Activated B cell treated with CpG ODN at 0.5 μM for 24 hours (primary cell): ENCODE results near the gene PIERCE2. TPM values are rescaled to one million over a fixed set of nuclear protein-coding genes. Genes with fewer than 3 reads are reported as not detected.
"Not testable (repeated sequence)": the region's sequence is repeated elsewhere in the genome, so short reads cannot be mapped to it uniquely, and the experiment has no call there.

ENCODE experiments used
- ATAC-seq: fragments of 200-7000 bp; cut with Tn5 transposase; one replicate; pipeline ENCODE4 v1.10.0; 2021; ENCODE audit warnings: low read depth, mild to moderate bottlenecking, moderate library complexity
- CTCF ChIA-PET: fragments of 350-600 bp; sonication (Branson Sonifier 250); formaldehyde crosslinking; loops from one replicate; lab custom pipeline; 2021; ENCODE audit warnings: antibody characterized with exemption; lab: Charles Lee
- POLR2A ChIA-PET: fragments of 350-600 bp; sonication (Branson Sonifier 250); formaldehyde crosslinking; loops from one replicate; lab custom pipeline; 2021; ENCODE audit warnings: antibody characterized with exemption; lab: Charles Lee
- DNase-seq: peaks from one replicate; pipeline ENCODE4 v3.0.0; 2022
- H3K27ac Mint-ChIP-seq: one replicate; pipeline ENCODE4 v1.8.0; 2020; ENCODE audit warnings: mixed read lengths
- H3K27me3 Mint-ChIP-seq: one replicate; pipeline ENCODE4 v1.8.0; 2021; ENCODE audit warnings: mixed read lengths
- H3K36me3 Mint-ChIP-seq: one replicate; pipeline ENCODE4 v1.8.0; 2021; ENCODE audit warnings: low read depth, mixed read lengths
- H3K4me1 Mint-ChIP-seq: one replicate; pipeline ENCODE4 v1.8.0; 2021; ENCODE audit warnings: mixed read lengths
- H3K4me3 Mint-ChIP-seq: one replicate; pipeline ENCODE4 v1.8.0; 2020; ENCODE audit warnings: mild to moderate bottlenecking, mixed read lengths
- H3K9me3 Mint-ChIP-seq: one replicate; pipeline ENCODE4 v1.8.0; 2020; ENCODE audit warnings: mixed read lengths
- intact Hi-C: fragments of 100-400 bp; cut with micrococcal nuclease; formaldehyde crosslinking; loops from one replicate; pipeline ENCODE4 v1.15.1; 2024
- total RNA-seq: library from RNA; stranded (reverse); gene quantifications from 2 replicates; pipeline ENCODE4 v1.2.3, GENCODE V29; 2022
- TF ChIP-seq, protein P1 (sequence below): fragments of 200-600 bp; IDR thresholded peaks from one replicate; pipeline ENCODE4 v1.8.0; 2022; ENCODE audit warnings: antibody characterized with exemption, mild to moderate bottlenecking

The PIERCE2 gene
- total RNA-seq, 1 donor from 2014 or later, result 0.55 TPM

DNA sequence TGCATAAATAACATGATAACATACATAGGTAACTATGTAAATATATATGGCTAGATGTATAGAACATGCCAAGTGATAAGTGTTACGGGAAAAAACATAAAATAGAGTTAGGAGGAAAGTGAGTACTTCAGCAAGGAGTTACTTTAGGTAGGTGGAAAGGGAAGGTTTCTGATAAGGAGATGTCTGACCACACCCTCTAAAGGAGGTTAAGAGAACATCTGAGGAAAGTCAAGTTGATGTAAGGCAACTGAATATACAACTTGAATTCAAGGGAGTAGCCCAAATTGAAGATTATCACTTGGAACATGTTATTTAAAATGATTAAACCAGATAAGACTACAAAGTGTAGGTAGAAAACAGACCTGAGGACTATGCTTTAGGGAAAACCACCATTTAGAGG lies 13.8 kb downstream of the PIERCE2 start:
- Mint-ChIP-seq H3K4me3 (no peak overlapping the region), H3K27me3 (no peaks in the 10 kb centered on the region), H3K4me1 (no peaks in the 10 kb centered on the region), H3K9me3 (no peaks in the 10 kb centered on the region), H3K27ac (no peak overlapping the region), H3K36me3 (no peaks in the 10 kb centered on the region)
- ChIA-PET POLR2A (no interaction called here), CTCF (interaction anchor here (1.0 kb wide), 1 partner anchor 13 kb away, joined by 3 read pairs; no protein-coding TSS in a partner anchor)
- DNase-seq (no peak), ATAC-seq (no peak)
- TF ChIP-seq, protein P1, sequence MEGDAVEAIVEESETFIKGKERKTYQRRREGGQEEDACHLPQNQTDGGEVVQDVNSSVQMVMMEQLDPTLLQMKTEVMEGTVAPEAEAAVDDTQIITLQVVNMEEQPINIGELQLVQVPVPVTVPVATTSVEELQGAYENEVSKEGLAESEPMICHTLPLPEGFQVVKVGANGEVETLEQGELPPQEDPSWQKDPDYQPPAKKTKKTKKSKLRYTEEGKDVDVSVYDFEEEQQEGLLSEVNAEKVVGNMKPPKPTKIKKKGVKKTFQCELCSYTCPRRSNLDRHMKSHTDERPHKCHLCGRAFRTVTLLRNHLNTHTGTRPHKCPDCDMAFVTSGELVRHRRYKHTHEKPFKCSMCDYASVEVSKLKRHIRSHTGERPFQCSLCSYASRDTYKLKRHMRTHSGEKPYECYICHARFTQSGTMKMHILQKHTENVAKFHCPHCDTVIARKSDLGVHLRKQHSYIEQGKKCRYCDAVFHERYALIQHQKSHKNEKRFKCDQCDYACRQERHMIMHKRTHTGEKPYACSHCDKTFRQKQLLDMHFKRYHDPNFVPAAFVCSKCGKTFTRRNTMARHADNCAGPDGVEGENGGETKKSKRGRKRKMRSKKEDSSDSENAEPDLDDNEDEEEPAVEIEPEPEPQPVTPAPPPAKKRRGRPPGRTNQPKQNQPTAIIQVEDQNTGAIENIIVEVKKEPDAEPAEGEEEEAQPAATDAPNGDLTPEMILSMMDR, result no peak
- intact Hi-C loops, result no loop called here

DNA sequence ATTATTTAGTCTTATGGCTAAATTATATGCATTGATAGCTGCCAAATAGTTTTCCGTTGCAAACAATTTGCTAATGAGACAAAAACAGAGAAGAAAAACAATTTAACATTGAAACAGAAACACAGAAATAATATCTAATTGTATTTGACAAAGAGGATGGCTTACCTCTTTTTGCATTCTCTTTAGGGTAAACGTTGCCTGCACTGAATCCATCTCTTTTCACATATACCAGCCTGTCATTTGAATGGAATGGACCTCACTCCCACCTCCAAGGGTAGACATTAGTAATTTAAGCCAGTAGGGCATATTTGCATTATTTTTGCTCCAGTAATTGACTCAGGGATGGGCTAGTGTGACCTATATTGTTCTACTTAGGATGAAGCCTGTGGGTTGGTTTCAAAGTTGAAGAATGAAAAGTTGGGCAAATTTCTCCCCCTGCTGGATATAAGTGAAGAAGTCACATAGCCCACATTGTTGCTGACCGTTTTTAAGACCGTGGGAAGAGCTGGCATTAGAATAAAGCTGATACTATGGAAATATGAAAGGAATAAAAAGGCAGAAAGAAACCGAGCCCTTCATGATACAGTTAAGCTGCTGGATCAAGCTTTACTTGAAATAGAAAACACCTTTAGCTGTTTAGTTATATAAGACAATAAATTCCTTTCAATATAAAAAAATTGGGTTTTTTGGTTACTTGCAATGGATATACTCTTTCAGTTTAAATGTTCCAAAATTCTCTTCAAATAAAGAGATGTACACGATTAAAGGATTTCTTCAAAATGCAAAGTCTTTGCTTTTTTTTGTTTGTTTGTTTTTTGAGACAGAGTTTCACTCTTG lies 26.9 kb downstream of the PIERCE2 start:
- POLR2A ChIA-PET, result no interaction called here
- H3K4me3 Mint-ChIP-seq, result no peak overlapping the region
- CTCF ChIA-PET, result interaction anchor here (0.7 to 3.5 kb wide), 9 partner anchors 14 to 239 kb away, joined by 3 to 21 read pairs (median 4); partner anchors contain the start of genes CCPG1, PIERCE2 and RSL24D1
- ATAC-seq, result no peak
- no peak overlapping the region for H3K27ac Mint-ChIP-seq
- no peaks in the 10 kb centered on the region for H3K9me3 Mint-ChIP-seq
- DNase-seq, result no peak
- intact Hi-C loops, result loop anchor here (1.0 to 5.0 kb wide), 4 partner anchors 26 to 1353 kb away; partner anchors contain the start of genes CCPG1 and PIERCE2
- TF ChIP-seq, protein P1, result no peak
- no peaks in the 10 kb centered on the region for H3K4me1 Mint-ChIP-seq
- no peaks in the 10 kb centered on the region for H3K27me3 Mint-ChIP-seq
- H3K36me3 Mint-ChIP-seq, result no peaks in the 10 kb centered on the region

DNA sequence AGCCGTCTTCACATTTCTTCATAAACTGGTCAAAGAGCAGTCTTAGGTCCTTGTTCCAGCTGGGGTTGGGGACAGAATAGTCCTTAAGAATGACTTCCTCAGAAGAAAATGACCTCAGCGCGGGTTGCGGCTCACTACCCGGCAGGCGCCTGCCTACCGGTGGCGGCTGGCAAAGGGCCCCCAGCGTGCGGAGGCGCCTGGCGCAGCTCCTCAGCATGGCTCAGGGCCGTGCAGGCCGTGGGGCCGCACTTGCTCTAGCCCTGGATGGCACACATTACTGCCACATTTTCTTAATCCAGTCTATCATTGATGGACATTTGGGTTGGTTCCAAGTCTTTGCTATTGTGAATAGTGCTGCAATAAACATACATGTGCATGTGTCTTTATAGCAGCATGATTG lies 34.8 kb downstream of the PIERCE2 start:
- CTCF ChIA-PET, H3K36me3 Mint-ChIP-seq, intact Hi-C loops, ATAC-seq, H3K4me1 Mint-ChIP-seq, H3K4me3 Mint-ChIP-seq, H3K9me3 Mint-ChIP-seq, POLR2A ChIA-PET, DNase-seq, H3K27ac Mint-ChIP-seq, H3K27me3 Mint-ChIP-seq: not testable (repeated sequence)

DNA sequence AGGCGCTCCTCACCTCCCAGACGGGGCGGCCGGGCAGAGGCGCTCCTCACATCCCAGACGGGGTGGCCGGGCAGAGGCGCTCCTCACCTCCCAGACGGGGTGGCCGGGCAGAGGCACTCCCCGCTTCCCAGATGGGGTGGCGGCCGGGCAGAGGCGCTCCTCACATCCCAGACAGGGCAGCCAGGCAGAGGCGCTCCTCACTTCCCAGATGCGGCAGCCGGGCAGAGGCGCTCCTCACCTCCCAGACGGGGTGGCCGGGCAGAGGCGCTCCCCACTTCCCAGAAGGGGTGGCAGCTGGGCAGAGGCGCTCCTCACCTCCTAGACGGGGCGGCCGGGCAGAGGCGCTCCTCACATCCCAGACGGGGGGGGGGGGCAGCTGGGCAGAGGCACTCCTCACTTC lies 37.6 kb downstream of the PIERCE2 start:
- H3K27me3 Mint-ChIP-seq, CTCF ChIA-PET, H3K27ac Mint-ChIP-seq, intact Hi-C loops, H3K4me3 Mint-ChIP-seq, H3K36me3 Mint-ChIP-seq, H3K9me3 Mint-ChIP-seq, H3K4me1 Mint-ChIP-seq, DNase-seq, POLR2A ChIA-PET, ATAC-seq: not testable (repeated sequence)

DNA sequence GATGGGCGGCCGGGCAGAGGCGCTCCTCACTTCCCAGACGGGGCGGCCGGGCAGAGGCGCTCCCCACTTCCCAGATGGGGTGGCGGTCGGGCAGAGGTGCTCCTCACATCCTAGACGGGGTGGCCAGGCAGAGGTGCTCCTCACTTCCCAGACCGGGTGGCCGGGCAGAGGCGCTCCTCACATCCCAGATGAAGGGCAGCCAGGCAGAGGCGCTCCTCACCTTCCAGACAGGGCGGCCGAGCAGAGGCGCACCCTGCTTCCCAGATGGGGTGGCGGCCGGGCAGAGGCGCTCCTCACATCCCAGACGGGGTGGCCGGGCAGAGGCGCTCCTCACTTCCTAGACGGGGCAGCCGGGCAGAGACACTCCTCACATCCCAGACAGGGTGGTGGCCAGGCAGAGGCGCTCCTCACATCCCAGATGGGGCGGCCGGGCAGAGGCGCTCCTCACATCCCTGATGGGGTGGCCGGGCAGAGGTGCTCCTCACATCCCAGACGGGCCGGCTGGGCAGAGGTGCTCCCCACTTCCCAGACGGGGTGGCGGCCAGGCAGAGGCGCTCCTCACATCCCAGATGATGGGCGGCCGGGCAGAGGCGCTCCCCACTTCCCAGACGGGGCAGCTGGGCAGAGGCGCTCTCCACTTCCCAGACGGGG lies 38.2 kb downstream of the PIERCE2 start:
- H3K4me3 Mint-ChIP-seq, H3K27ac Mint-ChIP-seq, CTCF ChIA-PET, POLR2A ChIA-PET, H3K36me3 Mint-ChIP-seq, H3K4me1 Mint-ChIP-seq, intact Hi-C loops, H3K9me3 Mint-ChIP-seq, DNase-seq, H3K27me3 Mint-ChIP-seq, ATAC-seq: not testable (repeated sequence)

DNA sequence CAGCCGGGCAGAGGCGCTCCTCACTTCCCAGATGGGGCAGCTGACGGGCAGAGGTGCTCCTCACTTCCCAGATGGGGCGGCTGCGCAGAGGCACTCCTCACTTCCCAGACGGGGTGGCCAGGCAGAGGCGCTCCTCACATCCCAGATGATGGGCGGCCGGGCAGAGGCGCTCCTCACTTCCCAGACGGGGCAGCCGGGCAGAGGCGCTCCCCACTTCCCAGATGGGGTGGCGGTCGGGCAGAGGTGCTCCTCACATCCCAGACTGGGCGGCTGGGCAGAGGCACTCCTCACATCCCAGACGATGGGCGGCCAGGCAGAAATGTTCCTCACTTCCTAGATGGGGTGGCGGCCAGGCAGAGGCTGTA lies 38.7 kb downstream of the PIERCE2 start:
- H3K36me3 Mint-ChIP-seq, H3K9me3 Mint-ChIP-seq, POLR2A ChIA-PET, ATAC-seq, H3K4me1 Mint-ChIP-seq, H3K4me3 Mint-ChIP-seq, DNase-seq, H3K27me3 Mint-ChIP-seq, CTCF ChIA-PET, intact Hi-C loops, H3K27ac Mint-ChIP-seq: not testable (repeated sequence)

DNA sequence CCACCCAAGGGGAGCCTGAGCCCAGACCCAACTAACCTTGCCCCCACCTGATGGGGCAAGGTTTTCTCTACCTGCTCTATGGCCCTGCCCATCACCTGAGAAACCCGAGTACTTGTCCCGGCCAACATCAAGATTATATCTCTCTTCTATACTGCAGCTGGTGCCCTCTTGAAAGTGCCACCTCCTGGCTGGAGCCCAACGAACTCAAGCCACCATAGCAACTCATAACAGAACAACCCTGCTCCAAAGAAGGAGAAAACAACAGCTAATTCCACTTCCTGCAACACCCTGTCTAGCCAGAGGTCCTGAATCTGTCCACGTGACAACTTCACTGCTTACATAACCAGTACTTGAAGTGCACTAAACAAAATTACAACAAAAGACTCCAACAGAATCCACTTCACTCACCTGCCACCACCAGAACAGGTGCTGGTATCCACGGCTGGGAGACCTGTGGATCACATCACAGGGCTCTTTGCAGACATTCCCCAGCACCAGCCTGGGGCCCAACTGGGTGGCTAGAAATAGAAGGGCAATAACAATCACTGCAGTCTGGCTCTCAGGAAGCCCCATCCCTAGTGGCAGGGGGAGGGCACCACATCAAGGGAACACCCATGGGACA lies 49.2 kb downstream of the PIERCE2 start:
- DNase-seq (no peak), ATAC-seq (no peak)
- Mint-ChIP-seq H3K4me3 (no peak overlapping the region), H3K4me1 (no peaks in the 10 kb centered on the region), H3K27ac (no peak overlapping the region), H3K9me3 (peaks cover 14% of the 10 kb centered on the region), H3K27me3 (peaks cover 6% of the 10 kb centered on the region), H3K36me3 (peaks cover 3% of the 10 kb centered on the region)
- TF ChIP-seq, protein P1, result no peak
- intact Hi-C loops, result no loop called here
- POLR2A ChIA-PET, result no interaction called here
- CTCF ChIA-PET, result no interaction called here
